ENCODE results near the gene MAPT.

Gene MAPT

DNA sequence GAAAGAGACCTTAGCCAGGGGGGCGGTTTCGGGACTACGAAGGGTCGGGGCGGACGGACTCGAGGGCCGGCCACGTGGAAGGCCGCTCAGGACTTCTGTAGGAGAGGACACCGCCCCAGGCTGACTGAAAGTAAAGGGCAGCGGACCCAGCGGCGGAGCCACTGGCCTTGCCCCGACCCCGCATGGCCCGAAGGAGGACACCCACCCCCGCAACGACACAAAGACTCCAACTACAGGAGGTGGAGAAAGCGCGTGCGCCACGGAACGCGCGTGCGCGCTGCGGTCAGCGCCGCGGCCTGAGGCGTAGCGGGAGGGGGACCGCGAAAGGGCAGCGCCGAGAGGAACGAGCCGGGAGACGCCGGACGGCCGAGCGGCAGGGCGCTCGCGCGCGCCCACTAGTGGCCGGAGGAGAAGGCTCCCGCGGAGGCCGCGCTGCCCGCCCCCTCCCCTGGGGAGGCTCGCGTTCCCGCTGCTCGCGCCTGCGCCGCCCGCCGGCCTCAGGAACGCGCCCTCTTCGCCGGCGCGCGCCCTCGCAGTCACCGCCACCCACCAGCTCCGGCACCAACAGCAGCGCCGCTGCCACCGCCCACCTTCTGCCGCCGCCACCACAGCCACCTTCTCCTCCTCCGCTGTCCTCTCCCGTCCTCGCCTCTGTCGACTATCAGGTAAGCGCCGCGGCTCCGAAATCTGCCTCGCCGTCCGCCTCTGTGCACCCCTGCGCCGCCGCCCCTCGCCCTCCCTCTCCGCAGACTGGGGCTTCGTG lies at the start of gene MAPT:
TSS of gene MAPT (plus strand) at position 533 of the 763 bp plus-strand sequence. CDS start 67,784 bp downstream, outside the sequence.
- peak; percentile 55 for DNase-seq (ENCODE audit: low spot score)

DNA sequence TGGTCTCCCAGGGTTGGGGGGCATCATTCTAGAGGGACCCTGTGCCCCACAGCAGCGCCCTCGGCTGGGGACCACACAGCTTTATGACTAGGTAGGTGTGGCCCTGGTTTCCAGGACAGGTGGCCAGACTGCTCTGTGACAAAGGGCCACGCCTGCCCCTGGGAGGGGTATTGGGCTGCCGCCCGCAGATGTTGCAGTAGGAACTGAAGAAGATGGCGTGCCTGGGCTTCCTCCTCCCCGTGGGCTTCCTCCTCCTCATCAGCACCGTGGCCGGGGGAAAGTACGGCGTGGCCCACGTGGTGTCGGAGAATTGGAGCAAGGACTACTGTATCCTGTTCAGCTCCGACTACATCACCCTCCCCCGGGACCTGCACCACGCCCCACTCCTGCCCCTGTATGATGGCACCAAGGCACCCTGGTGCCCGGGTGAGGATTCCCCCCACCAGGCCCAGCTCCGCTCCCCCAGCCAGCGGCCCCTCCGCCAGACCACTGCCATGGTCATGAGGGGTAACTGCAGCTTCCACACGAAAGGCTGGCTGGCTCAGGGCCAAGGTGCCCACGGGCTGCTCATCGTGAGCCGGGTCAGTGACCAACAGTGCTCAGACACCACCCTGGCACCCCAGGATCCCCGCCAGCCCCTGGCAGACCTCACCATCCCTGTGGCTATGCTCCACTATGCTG lies 49.5 kb upstream of the MAPT start, which contains the start of gene SPPL2C:
TSS of gene SPPL2C (plus strand) at position 187 of the 681 bp plus-strand sequence. CDS start at position 213, 26 bp downstream.
- DNase-seq (ENCODE audit: low spot score): no peak

DNA sequence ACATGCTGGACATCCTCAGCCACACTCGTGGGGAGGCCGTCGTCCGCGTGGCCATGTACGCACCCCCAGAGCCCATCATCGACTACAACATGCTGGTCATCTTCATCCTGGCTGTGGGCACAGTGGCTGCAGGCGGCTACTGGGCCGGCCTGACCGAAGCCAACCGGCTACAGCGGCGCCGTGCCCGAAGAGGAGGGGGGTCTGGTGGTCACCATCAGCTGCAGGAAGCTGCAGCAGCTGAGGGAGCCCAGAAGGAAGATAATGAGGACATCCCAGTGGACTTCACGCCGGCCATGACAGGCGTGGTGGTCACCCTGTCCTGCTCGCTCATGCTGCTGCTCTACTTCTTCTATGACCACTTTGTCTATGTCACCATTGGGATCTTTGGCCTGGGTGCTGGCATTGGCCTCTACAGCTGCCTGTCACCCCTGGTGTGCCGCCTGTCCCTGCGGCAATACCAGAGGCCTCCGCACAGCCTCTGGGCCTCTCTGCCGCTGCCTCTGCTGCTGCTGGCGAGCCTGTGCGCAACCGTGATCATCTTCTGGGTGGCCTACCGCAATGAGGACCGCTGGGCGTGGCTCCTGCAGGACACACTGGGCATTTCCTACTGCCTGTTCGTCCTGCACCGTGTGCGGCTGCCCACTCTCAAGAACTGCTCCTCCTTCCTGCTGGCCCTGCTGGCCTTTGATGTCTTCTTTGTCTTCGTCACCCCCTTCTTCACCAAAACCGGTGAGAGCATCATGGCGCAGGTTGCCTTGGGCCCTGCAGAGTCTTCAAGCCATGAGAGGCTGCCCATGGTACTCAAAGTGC lies 48.8 kb upstream of the MAPT start:
- DNase-seq (ENCODE audit: low spot score): no peak

DNA sequence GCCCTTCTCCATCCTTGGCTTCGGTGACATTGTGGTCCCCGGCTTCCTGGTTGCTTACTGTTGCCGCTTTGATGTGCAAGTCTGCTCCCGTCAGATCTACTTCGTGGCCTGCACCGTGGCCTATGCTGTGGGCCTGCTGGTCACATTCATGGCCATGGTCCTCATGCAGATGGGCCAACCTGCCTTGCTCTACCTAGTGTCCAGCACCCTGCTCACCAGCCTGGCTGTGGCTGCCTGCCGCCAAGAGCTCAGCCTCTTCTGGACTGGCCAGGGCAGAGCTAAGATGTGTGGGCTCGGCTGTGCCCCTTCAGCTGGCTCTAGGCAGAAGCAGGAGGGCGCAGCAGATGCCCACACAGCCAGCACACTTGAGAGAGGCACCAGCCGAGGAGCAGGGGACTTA lies 48.1 kb upstream of the MAPT start:
- no peak for DNase-seq (ENCODE audit: low spot score)

DNA sequence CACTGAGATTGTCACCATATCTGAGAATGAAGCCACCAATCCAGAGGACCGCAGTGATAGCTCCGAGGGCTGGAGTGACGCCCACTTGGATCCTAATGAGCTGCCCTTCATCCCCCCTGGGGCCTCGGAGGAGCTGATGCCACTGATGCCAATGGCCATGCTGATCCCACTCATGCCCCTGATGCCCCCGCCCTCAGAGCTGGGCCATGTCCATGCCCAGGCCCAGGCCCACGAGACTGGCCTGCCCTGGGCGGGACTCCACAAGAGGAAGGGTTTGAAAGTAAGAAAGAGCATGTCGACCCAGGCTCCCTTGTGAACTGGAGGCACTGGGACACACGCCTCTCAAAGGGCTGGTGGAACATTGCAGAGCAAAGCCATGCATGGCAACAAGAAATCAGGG lies 47.7 kb upstream of the MAPT start:
- DNase-seq (ENCODE audit: low spot score): no peak

DNA sequence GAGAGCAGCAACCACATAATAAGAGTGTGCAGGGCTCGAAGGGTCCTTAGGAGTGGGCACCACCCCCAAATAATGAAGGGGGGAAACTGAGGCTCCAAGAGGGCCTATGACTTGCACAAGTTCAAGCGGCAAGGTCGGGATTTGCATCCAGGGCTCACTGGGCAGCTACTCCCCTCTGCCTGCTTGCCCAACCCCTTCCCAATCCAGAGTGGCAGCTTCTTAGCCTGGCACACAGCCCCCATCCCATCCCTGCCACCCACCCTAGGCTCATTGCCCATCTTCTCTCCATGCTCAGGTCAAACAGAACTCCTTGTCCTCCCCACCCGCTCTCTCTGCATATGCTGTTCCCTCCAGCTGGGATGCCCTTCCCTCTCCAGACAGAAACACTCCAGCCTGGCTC lies 47.3 kb upstream of the MAPT start:
- no peak for DNase-seq (ENCODE audit: low spot score)

DNA sequence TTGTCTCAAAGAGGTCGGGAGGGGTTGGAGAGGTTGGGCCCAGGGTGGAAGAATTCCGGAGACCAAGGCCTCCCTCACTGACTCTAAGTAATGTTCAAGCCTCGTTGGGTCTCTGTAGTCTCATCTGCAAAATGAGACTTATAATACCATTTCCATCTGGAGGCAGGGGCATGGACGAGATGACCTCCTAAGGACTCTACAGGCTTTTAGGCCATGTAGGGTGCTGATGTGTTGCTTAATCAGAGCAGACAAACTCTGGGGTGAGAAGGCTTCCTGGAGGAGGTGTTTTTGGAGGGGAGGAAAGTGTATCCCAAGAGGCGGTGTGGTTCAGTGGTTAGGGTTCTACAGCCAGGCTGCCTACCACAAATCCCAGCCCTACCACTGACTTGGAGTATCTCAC lies 46.6 kb upstream of the MAPT start:
- DNase-seq (ENCODE audit: low spot score): no peak

DNA sequence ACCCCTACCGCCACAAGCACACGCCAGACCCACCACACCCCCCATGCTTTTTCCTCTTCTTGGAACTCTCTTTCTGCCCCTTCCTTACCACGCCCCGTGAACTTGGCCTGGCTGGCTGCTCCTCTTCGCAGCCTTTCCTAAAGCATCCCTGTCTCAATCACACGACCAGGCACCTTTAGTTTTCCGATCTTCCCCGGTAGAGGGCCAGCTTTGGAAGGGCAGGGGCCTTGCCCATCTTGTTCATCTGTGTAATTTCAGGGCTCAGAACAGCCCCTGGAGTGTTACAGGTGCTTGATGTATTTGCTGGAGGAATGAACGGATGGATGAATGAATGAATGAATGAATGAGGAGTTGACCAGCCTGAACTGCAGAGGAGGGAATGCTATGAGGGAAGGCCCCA lies 45.9 kb upstream of the MAPT start:
- no peak for DNase-seq (ENCODE audit: low spot score)

DNA sequence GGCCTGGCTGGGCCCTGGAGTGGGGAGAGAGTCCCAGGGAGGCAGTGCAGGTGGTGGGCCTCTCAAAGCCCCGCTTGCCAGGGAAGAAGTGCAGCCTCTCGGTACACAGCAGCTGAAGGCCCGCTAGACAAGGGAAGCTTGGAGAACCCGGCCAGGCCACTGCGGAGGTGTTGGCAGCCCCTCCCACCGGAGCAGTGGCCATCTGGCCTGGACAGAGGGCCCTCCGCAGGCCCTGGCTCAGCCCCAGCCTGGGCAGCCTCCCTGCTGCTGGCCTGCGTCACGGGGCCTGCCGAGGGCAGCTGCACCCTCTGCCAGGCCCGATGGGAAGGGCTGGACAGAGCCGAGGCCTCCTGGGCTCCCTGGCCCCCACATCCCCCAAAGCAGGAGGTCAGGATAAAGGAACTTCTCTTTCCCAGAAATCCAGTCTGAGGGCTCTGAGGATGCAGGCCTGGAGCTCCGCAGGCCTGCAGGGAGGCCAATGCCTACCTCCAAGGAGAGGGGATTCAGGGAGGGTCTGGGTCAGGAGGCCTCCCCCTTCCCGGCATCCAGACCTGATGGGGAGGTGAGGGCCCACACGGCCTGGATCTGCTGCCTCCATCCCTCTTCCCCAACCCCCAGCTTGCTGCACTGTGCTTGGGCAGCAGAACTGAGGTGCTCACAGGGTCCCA lies 45.4 kb upstream of the MAPT start:
- no peak for DNase-seq (ENCODE audit: low spot score)

DNA sequence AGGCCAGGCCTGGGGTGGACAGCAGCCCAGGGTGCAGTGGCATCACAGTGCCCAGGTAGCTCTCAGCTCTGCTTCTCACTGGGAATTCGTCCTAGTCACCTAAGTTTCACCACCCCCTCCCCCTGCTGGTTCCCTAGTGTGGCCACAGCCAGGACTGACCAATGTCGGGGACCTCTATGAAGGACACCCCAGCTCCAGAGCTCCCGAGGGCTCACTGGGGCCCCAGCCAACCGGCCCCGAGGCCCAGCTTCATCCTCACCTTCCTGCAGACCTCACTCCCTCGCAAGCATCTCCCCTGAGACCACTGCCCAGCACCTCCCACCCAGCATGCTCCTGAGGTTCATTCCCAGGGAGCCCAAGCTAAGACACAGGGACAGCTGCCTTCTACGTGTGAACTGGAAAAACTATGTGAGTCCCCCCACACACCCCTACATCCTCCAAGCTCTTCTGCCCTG lies 44.8 kb upstream of the MAPT start:
- DNase-seq (ENCODE audit: low spot score): no peak

DNA sequence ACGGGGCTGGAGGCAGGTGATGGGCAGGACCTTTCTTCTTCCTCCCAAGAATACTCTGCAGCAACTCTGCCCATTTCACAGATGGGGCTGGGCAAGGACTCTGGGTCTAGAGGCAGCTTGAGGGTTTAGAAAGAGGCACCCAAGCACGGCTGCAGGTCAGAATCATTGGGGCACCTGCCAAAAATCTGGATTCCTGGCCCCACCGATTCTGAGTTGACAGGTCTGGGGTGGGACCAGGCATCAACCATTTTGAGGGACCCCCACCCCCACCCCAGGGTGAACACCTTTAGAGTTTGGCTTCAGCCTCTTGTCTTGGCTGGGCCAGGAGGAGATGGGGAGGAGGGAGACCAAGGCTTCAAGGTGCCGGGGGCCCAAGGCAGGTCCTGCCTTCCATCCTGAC lies 44.3 kb upstream of the MAPT start:
- DNase-seq (ENCODE audit: low spot score): no peak

DNA sequence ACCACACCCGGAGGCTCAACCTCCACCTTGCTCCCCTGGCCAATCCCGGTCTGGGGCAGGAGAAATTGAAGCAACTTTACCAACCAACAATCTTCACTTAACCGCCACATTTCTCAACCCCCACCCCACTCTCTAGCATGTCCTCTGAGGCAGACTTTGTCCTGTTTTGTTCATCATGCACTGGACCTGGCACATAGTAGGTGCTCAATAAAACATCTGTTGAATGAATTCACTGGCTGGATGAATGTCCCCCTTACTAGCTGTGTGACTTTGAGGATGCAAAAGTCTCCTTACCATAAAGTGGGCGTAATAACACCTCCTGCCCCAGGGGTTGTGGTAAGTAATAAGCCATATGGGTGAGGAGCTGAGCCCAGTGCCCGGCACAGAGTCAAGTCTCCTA lies 43.9 kb upstream of the MAPT start:
- no peak for DNase-seq (ENCODE audit: low spot score)

DNA sequence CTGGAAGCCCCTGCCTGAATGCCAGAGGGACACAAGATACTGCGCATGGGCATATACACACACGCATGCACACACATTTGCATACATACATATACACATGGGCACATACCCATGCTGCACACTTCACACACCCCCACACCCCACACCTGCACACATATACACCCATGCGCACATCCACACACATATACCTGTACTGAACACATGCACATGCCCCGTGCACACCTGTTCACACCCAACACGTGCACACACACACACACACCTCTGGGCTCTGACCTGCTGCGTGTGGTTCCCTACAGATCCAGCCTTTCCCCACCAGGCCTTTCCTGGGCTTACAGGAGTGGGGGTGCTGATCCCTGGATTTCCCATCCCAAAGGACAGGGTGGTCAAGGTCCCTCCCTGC lies 43.3 kb upstream of the MAPT start:
- no peak for DNase-seq (ENCODE audit: low spot score)

DNA sequence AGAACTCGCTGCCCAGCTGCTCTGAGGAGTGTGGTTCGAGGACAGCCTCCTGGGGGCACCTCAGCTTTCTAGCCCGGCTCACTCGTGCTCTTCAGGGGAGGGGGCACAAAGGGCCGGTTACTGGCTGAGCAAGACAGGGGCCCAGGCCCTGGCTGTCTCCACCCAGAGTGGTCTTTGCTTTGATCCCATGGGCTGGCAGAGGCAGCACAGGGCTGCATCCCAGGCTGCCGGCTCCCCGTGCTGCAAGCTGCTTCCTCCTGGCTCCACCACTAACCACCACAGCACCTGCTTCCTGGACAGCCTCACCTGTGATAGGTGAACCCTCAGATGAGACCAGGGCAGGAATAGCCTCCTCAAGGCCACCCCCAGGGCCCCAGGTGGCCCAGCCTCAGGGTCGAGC lies 42.9 kb upstream of the MAPT start:
- no peak for DNase-seq (ENCODE audit: low spot score)

DNA sequence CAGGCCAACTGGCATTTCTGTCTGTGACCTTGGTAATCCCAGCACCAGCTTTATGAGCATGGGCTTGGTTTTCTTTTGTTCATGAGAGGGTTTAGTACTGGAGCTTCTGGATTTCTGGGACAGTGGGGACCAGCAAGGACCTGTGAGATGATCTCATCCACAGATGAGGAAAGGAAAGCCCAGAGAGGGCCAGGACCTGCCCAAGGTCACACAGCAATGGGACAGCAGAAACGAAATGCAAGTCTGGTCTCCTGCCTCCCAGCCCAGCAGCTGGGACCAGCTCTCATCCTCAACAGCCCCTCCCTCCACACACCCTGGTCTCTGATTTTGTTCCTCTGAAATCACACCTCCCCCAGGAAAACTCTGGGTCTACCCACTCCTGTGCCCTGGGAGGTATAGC lies 42.5 kb upstream of the MAPT start:
- DNase-seq (ENCODE audit: low spot score): no peak

DNA sequence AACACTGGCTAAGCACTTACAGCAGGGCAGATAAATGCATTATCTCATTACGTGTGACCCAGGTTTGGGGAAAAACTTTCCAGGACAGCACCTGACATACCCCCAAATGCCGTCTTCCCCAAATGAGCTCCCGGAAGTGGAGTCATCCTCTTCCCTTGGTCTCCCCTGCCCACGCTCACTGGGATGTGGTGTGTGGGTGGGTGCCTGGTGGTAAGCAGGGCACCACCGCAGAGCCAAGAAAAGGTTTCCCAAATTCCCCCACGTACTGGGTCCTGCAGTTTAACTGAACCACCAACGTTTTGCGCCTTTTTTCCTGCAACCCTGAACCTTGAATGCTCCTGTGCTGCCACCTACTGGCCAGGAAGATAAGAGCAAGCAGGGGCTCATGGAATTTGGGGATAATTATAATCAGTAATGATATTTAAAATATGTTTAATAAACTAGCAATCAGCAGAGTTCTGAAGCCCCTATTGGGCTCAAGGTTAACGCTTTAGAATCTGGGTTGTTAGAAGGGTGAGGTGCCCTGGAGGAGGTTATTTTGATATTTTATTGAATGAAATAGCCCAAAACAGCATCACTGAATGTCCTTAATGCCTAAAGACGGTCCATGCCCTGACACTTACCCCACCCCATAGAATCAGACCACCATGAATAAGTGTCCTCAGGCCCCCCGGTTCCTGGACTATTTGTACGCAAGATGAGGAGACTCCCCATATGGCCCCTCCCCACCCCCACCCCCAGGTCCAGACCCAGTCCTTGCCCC lies 41.6 kb upstream of the MAPT start:
- DNase-seq (ENCODE audit: low spot score): peak; percentile 55

DNA sequence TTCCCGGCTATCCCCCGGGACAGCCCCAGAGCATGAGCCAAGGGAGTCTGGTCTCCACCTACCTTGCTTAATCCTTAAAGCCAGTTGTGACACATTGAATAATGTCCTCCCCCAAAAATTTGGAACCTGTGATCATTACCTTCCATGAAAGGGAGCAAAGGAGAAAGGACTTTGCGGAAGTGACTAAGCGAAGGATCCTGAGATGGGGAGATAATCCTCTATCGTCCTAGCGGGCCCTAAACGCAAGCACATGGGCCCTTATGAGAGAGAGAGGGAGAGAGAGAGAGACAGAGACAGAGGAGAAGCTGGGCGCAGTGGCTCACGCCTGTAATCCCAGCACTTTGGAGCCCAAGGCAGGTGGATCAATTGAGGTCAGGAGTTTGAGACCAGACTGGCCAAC lies 40.1 kb upstream of the MAPT start:
- DNase-seq (ENCODE audit: low spot score): no peak

DNA sequence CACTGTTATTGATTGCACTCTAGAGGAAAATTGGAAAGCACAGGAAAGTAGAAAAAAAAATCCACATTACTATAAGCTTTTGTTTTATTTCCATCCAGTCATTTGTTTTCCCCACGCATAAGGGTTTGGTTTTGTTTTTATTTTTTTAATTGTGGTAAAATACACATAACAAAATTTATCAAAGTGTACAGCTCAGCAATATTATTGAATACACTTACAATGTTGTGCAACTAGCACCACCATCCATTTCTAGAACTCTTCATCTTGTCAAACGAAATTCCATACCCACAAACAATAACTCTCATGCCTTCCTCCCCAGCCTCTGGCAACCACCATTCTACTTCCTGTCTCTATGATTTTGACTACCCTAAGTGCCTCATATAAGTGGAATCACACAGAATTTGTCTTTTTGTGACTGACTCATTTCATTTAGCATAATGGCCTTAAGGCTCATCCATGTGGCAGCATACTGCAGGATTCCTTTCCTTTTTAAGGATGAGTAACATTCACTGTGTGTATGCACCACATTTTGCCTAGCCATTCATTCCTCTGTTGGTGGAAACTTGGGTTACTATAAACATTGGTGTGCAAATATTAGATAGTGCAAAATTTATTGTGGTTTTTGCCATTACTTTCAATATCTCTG lies 38.5 kb upstream of the MAPT start:
- DNase-seq (ENCODE audit: low spot score): no peak

DNA sequence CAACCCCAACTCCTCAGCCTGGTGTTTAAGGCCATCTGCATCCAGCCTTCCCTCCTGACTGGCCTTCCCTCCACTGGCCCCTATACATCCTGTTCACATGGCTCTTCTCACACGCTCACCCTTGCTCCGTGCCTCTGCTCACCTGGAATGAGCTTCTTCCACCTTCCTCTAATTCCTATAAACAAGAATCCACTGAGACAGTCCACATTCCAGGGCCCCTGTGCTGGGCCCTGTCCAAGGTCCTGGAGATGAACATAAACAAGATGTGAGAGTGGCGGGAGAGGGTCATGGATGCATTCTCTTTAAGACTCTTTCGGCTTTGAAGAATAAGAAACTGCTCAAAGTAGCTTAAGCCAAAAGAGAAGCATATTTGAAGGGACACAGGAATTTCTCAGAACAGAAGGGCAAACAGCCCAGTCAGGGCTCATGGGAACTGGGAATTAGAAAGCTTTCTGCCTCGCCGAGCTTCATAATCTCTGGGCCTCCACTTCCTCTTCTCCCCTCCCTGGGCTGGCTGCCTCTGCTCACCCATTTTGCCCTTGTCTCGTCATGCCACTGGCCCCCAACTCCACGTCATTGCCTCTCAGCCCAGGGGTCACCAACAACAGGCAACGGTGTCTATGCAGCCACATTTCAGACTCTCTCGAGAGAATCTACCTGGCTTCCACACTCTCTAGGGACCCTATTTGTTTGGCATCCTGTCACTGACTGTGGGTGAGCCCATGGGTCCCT lies 36.2 kb upstream of the MAPT start:
- no peak for DNase-seq (ENCODE audit: low spot score)

DNA sequence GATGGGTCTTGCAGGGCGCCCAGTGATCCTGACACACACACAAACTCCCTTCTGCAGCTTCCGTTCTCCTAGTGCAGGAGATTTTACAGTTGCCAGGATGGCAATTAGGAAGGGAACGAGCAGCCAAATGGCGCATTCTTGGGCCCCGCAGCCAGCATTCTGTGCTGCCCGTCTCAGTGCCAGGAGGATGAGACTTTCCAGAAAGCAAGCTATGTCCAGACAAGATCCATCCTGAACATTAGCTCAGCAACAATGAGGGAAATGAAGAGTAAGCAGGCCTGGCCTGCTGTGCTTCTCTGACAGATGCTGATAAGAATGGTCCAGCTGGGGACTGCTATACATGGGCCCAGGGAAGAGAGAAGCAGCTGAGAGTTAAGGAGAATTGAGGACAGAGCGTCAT lies 33.2 kb upstream of the MAPT start:
- no peak for DNase-seq (ENCODE audit: low spot score)
